ENCODE measurements around the gene COL7A1.

DNA sequence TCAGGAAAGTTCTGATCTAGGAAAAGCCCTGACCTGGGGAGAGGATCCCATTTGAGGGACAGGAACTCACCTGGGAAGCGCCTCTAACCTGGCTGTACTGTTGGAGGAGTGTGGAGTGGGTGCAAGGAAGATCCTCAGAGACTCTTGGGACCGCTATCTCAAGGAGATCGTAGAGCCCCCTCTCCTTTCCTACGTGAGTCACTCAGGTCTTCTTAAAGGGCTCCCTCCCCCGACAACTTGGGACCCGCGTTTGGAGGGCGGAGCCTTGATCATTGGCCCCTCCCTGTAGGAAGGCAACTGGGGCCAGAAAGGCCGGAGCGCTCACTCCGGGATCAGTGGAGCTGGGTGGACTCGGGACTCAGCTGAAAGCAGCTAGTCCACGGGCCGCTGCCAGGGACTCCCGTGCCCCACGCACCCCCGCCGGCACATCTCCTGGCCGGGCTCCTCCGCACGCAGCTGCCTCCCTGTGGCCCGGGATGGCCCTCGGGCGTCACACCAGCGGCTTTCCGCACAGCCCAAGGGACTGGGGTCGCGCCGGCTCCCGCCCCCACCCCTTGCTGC lies 39.6 kb upstream of the COL7A1 start:
- TF ChIP-seq, protein P1, sequence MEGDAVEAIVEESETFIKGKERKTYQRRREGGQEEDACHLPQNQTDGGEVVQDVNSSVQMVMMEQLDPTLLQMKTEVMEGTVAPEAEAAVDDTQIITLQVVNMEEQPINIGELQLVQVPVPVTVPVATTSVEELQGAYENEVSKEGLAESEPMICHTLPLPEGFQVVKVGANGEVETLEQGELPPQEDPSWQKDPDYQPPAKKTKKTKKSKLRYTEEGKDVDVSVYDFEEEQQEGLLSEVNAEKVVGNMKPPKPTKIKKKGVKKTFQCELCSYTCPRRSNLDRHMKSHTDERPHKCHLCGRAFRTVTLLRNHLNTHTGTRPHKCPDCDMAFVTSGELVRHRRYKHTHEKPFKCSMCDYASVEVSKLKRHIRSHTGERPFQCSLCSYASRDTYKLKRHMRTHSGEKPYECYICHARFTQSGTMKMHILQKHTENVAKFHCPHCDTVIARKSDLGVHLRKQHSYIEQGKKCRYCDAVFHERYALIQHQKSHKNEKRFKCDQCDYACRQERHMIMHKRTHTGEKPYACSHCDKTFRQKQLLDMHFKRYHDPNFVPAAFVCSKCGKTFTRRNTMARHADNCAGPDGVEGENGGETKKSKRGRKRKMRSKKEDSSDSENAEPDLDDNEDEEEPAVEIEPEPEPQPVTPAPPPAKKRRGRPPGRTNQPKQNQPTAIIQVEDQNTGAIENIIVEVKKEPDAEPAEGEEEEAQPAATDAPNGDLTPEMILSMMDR (IDR thresholded peaks at IDR 0.05 in 4 of 5, conservative IDR thresholded peaks at IDR 0.05 in 1 of 5), result no peak
- no peak for TF ChIP-seq POLR2A (IDR thresholded peaks at IDR 0.05)

Measured in gastrocnemius medialis (tissue), 4 donors.